ENCODE results near the gene BCAN. TPM values are rescaled to one million over a fixed set of nuclear protein-coding genes. Genes with fewer than 3 reads are reported as not detected.

Gene BCAN
- total and polyA plus RNA-seq, 2 experiments from 2014 or later, result 2.3 to 5.5 TPM

DNA sequence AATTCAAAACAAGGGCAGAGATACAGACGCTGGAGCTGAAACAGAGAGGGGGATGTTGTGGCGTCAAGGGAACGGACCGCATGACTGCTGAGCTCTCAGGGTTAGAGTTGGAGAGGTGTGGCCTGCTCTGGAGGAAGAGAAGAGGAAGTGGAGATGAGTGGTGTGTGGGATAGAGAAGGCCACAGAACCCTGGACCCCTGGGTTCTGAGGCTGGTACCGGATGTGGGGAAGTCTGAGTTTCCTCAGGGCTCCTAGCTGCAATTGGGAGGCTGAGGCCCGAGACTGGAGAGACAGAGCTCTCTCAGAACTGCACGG is 1.8 kb downstream of the BCAN start:
- Histone ChIP-seq H3K79me2 (replicated peaks; ENCODE audit: insufficient read depth) (no peaks in the 10 kb centered on the region), H3K4me3 (no peak overlapping the region), H2AFZ (no peak overlapping the region), H3K4me2 (no peak overlapping the region), H3K27ac (ENCODE audit: low read depth) (no peak overlapping the region), H3K36me3 (ENCODE audit: insufficient read depth) (no peaks in the 10 kb centered on the region), H3F3A (replicated peaks; ENCODE audit: low read depth) (peaks cover 12% of the 10 kb centered on the region; the same call in 1 of the 2 replicates), H3K9me2 (ENCODE audit: insufficient read depth) (no peaks in the 10 kb centered on the region), H3K4me1 (ENCODE audit: insufficient read depth) (peaks cover 13% of the 10 kb centered on the region), H4K20me1 (replicated peaks; ENCODE audit: insufficient read depth) (peaks cover 3% of the 10 kb centered on the region; the same call in 1 of the 2 replicates), H3K27me3 (ENCODE audit: insufficient read depth) (peaks cover 100% of the 10 kb centered on the region)
- H3K4me1 Mint-ChIP-seq, result peaks cover 34% of the 10 kb centered on the region
- H3K27ac Mint-ChIP-seq, result no peak overlapping the region
- DNase-seq (ENCODE audit: low spot score), result no peak
- H3K36me3 Mint-ChIP-seq (ENCODE audit: low read depth), result no peaks in the 10 kb centered on the region; the same call in 2 of the 3 replicates
- no peaks in the 10 kb centered on the region for H3K9me3 Mint-ChIP-seq
- no peak overlapping the region for H3K4me3 Mint-ChIP-seq
- H3K27me3 Mint-ChIP-seq (ENCODE audit: insufficient read depth, low read depth, poor library complexity), result peaks cover 65% of the 10 kb centered on the region
- TF ChIP-seq POLR2AphosphoS5 (IDR thresholded peaks at IDR 0.05; ENCODE audit: low read depth), result no peak
- TF ChIP-seq, protein P1, sequence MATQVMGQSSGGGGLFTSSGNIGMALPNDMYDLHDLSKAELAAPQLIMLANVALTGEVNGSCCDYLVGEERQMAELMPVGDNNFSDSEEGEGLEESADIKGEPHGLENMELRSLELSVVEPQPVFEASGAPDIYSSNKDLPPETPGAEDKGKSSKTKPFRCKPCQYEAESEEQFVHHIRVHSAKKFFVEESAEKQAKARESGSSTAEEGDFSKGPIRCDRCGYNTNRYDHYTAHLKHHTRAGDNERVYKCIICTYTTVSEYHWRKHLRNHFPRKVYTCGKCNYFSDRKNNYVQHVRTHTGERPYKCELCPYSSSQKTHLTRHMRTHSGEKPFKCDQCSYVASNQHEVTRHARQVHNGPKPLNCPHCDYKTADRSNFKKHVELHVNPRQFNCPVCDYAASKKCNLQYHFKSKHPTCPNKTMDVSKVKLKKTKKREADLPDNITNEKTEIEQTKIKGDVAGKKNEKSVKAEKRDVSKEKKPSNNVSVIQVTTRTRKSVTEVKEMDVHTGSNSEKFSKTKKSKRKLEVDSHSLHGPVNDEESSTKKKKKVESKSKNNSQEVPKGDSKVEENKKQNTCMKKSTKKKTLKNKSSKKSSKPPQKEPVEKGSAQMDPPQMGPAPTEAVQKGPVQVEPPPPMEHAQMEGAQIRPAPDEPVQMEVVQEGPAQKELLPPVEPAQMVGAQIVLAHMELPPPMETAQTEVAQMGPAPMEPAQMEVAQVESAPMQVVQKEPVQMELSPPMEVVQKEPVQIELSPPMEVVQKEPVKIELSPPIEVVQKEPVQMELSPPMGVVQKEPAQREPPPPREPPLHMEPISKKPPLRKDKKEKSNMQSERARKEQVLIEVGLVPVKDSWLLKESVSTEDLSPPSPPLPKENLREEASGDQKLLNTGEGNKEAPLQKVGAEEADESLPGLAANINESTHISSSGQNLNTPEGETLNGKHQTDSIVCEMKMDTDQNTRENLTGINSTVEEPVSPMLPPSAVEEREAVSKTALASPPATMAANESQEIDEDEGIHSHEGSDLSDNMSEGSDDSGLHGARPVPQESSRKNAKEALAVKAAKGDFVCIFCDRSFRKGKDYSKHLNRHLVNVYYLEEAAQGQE (IDR thresholded peaks at IDR 0.05; ENCODE audit: unreplicated experiment), result no peak
- TF ChIP-seq ZNF114 (CRISPR knock-in tag; IDR thresholded peaks at IDR 0.05), result no peak
- TF ChIP-seq EZH2 (IDR thresholded peaks at IDR 0.05; ENCODE audit: low read depth, unreplicated experiment), result no peak
- no peak for ATAC-seq

DNA sequence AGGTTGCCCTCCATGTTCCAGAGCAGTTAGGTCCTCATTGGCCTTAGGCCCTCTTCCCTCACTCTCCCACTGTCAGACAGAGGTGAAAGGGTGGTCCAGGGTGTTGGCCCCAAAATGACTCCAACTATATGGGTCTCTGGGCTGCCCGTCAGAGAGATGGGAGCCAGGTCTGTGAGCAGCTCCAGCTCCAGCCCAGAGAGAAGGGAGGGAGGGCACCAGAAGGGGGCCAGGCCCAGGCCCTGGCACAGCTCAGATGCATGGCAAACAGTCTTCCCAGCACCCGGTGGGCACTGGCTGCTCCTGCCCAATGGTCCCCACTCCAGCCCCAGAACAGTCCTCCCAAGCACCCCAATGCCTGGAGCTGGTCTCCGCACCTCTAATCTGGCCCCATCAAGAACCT is 2.2 kb downstream of the BCAN start:
- peaks cover 3% of the 10 kb centered on the region; the same call in 1 of the 2 replicates for H4K20me1 ChIP-seq (replicated peaks; ENCODE audit: insufficient read depth)
- H3K27ac ChIP-seq (ENCODE audit: low read depth), result no peak overlapping the region
- Mint-ChIP-seq H3K9me3 (no peaks in the 10 kb centered on the region), H3K36me3 (ENCODE audit: low read depth) (no peaks in the 10 kb centered on the region; the same call in 2 of the 3 replicates), H3K27ac (no peak overlapping the region), H3K27me3 (ENCODE audit: insufficient read depth, low read depth, poor library complexity) (peaks cover 65% of the 10 kb centered on the region), H3K4me1 (peaks cover 34% of the 10 kb centered on the region), H3K4me3 (no peak overlapping the region)
- no peak overlapping the region for H3K4me3 ChIP-seq
- H3K36me3 ChIP-seq (ENCODE audit: insufficient read depth), result no peaks in the 10 kb centered on the region
- H3K4me1 ChIP-seq (ENCODE audit: insufficient read depth), result peaks cover 13% of the 10 kb centered on the region
- H3F3A ChIP-seq (replicated peaks; ENCODE audit: low read depth), result peaks cover 12% of the 10 kb centered on the region; the same call in 1 of the 2 replicates
- no peak overlapping the region for H3K4me2 ChIP-seq
- ATAC-seq (no peak), DNase-seq (ENCODE audit: low spot score) (no peak)
- no peaks in the 10 kb centered on the region for H3K9me2 ChIP-seq (ENCODE audit: insufficient read depth)
- peaks cover 100% of the 10 kb centered on the region for H3K27me3 ChIP-seq (ENCODE audit: insufficient read depth)
- H3K79me2 ChIP-seq (replicated peaks; ENCODE audit: insufficient read depth), result no peaks in the 10 kb centered on the region
- no peak overlapping the region for H2AFZ ChIP-seq
- TF ChIP-seq JUNB (IDR thresholded peaks at IDR 0.05; ENCODE audit: unreplicated experiment) (no peak), ZNF331 (CRISPR knock-in tag; IDR thresholded peaks at IDR 0.05; ENCODE audit: low read depth) (no peak), CREB1 (CRISPR knock-in tag; IDR thresholded peaks at IDR 0.05; ENCODE audit: low read depth) (no peak), NANOG (IDR thresholded peaks at IDR 0.05; ENCODE audit: borderline replicate concordance) (no peak), ZNF114 (CRISPR knock-in tag; IDR thresholded peaks at IDR 0.05) (no peak)
- TF ChIP-seq, protein P2, sequence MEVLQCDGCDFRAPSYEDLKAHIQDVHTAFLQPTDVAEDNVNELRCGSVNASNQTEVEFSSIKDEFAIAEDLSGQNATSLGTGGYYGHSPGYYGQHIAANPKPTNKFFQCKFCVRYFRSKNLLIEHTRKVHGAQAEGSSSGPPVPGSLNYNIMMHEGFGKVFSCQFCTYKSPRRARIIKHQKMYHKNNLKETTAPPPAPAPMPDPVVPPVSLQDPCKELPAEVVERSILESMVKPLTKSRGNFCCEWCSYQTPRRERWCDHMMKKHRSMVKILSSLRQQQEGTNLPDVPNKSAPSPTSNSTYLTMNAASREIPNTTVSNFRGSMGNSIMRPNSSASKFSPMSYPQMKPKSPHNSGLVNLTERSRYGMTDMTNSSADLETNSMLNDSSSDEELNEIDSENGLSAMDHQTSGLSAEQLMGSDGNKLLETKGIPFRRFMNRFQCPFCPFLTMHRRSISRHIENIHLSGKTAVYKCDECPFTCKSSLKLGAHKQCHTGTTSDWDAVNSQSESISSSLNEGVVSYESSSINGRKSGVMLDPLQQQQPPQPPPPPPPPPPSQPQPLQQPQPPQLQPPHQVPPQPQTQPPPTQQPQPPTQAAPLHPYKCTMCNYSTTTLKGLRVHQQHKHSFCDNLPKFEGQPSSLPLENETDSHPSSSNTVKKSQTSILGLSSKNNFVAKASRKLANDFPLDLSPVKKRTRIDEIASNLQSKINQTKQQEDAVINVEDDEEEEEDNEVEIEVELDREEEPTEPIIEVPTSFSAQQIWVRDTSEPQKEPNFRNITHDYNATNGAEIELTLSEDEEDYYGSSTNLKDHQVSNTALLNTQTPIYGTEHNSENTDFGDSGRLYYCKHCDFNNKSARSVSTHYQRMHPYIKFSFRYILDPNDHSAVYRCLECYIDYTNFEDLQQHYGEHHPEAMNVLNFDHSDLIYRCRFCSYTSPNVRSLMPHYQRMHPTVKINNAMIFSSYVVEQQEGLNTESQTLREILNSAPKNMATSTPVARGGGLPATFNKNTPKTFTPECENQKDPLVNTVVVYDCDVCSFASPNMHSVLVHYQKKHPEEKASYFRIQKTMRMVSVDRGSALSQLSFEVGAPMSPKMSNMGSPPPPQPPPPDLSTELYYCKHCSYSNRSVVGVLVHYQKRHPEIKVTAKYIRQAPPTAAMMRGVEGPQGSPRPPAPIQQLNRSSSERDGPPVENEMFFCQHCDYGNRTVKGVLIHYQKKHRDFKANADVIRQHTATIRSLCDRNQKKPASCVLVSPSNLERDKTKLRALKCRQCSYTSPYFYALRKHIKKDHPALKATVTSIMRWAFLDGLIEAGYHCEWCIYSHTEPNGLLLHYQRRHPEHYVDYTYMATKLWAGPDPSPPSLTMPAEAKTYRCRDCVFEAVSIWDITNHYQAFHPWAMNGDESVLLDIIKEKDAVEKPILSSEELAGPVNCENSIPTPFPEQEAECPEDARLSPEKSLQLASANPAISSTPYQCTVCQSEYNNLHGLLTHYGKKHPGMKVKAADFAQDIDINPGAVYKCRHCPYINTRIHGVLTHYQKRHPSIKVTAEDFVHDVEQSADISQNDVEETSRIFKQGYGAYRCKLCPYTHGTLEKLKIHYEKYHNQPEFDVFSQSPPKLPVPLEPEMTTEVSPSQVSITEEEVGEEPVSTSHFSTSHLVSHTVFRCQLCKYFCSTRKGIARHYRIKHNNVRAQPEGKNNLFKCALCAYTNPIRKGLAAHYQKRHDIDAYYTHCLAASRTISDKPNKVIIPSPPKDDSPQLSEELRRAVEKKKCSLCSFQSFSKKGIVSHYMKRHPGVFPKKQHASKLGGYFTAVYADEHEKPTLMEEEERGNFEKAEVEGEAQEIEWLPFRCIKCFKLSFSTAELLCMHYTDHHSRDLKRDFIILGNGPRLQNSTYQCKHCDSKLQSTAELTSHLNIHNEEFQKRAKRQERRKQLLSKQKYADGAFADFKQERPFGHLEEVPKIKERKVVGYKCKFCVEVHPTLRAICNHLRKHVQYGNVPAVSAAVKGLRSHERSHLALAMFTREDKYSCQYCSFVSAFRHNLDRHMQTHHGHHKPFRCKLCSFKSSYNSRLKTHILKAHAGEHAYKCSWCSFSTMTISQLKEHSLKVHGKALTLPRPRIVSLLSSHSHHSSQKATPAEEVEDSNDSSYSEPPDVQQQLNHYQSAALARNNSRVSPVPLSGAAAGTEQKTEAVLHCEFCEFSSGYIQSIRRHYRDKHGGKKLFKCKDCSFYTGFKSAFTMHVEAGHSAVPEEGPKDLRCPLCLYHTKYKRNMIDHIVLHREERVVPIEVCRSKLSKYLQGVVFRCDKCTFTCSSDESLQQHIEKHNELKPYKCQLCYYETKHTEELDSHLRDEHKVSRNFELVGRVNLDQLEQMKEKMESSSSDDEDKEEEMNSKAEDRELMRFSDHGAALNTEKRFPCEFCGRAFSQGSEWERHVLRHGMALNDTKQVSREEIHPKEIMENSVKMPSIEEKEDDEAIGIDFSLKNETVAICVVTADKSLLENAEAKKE (CRISPR knock-in tag; IDR thresholded peaks at IDR 0.05), result no peak
- TF ChIP-seq, protein P3, sequence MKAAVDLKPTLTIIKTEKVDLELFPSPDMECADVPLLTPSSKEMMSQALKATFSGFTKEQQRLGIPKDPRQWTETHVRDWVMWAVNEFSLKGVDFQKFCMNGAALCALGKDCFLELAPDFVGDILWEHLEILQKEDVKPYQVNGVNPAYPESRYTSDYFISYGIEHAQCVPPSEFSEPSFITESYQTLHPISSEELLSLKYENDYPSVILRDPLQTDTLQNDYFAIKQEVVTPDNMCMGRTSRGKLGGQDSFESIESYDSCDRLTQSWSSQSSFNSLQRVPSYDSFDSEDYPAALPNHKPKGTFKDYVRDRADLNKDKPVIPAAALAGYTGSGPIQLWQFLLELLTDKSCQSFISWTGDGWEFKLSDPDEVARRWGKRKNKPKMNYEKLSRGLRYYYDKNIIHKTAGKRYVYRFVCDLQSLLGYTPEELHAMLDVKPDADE (IDR thresholded peaks at IDR 0.05), result no peak

All from GM23338 (cell line).